VCaP (cell line): Measurements from ENCODE around the gene KIAA1328.

ENCODE experiments used
- H3K27ac ChIP-seq: fragments of 450-650 bp; 2 replicates; pipeline ENCODE4 v1.5.1; 2017
- CTCF ChIP-seq: fragments of 450-650 bp; conservative IDR thresholded peaks from 2 replicates; pipeline ENCODE4 v1.5.1; 2017; ENCODE audit warnings: mild to moderate bottlenecking, moderate library complexity

Gene KIAA1328

GRCh38 chr18:36826556-36826955, 2.4 kb upstream of the KIAA1328 start:
- no peak for TF ChIP-seq CTCF

GRCh38 chr18:36828157-36828629, 734 bp upstream of the KIAA1328 start:
- H3K27ac ChIP-seq, result peak overlapping the region; percentile 85

More at GRCh38 chr18:36826556-36826955, 2.4 kb upstream of the KIAA1328 start:
- no peak overlapping the region for H3K27ac ChIP-seq

GRCh38 chr18:36829362-36830157, 633 bp downstream of the KIAA1328 start:
- H3K27ac ChIP-seq, result peak overlapping the region; percentile 85
- peak; percentile 17 for TF ChIP-seq CTCF

More at GRCh38 chr18:36828157-36828629, 734 bp upstream of the KIAA1328 start:
- TF ChIP-seq CTCF, result no peak

- H3K27ac ChIP-seq, result peak overlapping the region; percentile 85
- no peak for TF ChIP-seq CTCF
These were observed 1.2 kb downstream of the KIAA1328 start for GRCh38 chr18:36830158-36830495.

- no peak for TF ChIP-seq CTCF
- H3K27ac ChIP-seq, result no peak overlapping the region
These were observed 2.2 kb downstream of the KIAA1328 start for GRCh38 chr18:36831139-36831538.

GRCh38 chr18:36833120-36833519, 4.2 kb downstream of the KIAA1328 start:
- H3K27ac ChIP-seq, result 0 out of 2 replicates have a peak overlapping the region, but pooled peaks have one; percentile 5
- no peak for TF ChIP-seq CTCF

- TF ChIP-seq CTCF, result no peak
- no peak overlapping the region for H3K27ac ChIP-seq
These were observed 7.0 kb downstream of the KIAA1328 start for GRCh38 chr18:36835927-36836326.
